ENCODE results near the gene TSPAN10. TPM values are rescaled to one million over a fixed set of nuclear protein-coding genes. Genes with fewer than 3 reads are reported as not detected.

Gene TSPAN10
- total RNA-seq, 1 donor from 2014 or later, result 1.1 TPM

DNA sequence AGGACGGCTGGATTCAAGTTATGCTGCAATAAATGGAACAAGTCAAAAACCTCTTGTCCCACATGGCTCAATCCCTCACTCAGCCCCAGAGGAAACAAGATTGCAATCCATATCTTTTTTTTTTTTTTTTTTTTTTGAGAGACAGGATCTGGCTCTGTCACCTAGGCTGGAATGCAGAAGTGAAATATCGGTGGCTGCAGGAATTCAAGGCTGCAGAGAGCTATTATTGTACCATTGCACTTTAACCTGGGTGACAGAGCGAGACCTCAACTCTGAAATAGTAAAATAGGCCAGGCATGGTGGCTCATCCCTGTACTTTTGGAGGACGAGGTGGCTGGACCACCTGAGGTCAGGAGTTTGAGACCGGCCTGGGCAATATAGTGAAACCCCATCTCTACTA, 22.0 kb downstream of the TSPAN10 start:
- ATAC-seq (peak; percentile 34), DNase-seq (no peak)
- no peaks in the 10 kb centered on the region for H3K36me3 ChIP-seq
- no peak overlapping the region for H3K27ac ChIP-seq
- no peaks in the 10 kb centered on the region for H3K4me1 ChIP-seq
- H3K27me3 ChIP-seq, result no peaks in the 10 kb centered on the region
- TF ChIP-seq, protein P1, sequence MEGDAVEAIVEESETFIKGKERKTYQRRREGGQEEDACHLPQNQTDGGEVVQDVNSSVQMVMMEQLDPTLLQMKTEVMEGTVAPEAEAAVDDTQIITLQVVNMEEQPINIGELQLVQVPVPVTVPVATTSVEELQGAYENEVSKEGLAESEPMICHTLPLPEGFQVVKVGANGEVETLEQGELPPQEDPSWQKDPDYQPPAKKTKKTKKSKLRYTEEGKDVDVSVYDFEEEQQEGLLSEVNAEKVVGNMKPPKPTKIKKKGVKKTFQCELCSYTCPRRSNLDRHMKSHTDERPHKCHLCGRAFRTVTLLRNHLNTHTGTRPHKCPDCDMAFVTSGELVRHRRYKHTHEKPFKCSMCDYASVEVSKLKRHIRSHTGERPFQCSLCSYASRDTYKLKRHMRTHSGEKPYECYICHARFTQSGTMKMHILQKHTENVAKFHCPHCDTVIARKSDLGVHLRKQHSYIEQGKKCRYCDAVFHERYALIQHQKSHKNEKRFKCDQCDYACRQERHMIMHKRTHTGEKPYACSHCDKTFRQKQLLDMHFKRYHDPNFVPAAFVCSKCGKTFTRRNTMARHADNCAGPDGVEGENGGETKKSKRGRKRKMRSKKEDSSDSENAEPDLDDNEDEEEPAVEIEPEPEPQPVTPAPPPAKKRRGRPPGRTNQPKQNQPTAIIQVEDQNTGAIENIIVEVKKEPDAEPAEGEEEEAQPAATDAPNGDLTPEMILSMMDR (IDR thresholded peaks at IDR 0.05), result no peak
- intact Hi-C loops (cut with DNase I), result no loop called here
- H3K9me3 ChIP-seq, result no peaks in the 10 kb centered on the region
- no peak overlapping the region for H3K4me3 ChIP-seq

DNA sequence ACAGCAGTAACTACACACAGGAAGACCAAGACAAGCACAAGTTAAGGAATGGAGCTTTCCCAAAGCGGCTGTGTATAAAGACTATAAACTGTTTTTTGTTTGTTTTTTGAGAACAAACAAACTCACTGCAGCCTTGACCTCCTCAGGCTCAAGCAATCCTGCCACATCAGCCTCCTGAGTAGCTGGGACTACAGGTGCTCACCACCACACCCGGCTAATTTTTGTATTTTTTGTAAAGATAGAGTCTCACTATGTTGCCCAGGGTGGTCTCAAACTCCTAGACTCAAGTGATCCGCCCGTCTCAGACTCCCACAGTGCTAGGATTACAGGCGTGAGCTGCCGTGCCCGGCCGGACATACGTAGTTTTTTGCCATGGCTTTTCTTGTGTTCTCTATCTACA, 23.4 kb downstream of the TSPAN10 start:
- intact Hi-C loops (cut with DNase I), result no loop called here

DNA sequence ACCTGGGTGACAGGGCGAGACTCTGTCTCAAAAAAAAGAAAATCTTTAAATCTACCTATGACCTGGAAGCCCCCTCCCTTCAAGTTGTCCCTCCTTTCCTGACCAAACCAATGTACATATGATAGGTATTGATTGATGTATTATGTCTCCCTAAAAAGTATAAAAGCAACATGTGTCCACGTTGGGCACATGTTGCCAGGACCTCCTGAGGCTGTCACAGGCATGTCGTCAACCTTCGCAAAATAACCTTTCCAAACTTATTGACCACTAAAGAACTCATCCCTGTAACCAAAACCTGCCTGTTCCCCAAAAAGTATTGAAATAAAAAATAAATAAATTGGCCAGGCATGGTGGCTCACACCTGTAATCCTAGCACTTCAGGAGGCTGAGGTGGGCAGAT, 25.0 kb downstream of the TSPAN10 start:
- H3K27ac ChIP-seq, result no peak overlapping the region
- no peak overlapping the region for H3K4me3 ChIP-seq
- H3K36me3 ChIP-seq, result no peaks in the 10 kb centered on the region
- DNase-seq, result no peak
- no peak for ATAC-seq
- peaks cover 13% of the 10 kb centered on the region for H3K4me1 ChIP-seq
- intact Hi-C loops (cut with DNase I), result no loop called here
- no peaks in the 10 kb centered on the region for H3K9me3 ChIP-seq
- H3K27me3 ChIP-seq, result no peaks in the 10 kb centered on the region
- TF ChIP-seq, protein P1 (IDR thresholded peaks at IDR 0.05), result no peak

More for the DNA sequence above, 23.4 kb downstream of the TSPAN10 start:
- DNase-seq (no peak), ATAC-seq (no peak)
- Histone ChIP-seq H3K4me3 (no peak overlapping the region), H3K27me3 (no peaks in the 10 kb centered on the region), H3K9me3 (no peaks in the 10 kb centered on the region), H3K27ac (no peak overlapping the region), H3K4me1 (peaks cover 8% of the 10 kb centered on the region), H3K36me3 (no peaks in the 10 kb centered on the region)
- TF ChIP-seq, protein P1 (IDR thresholded peaks at IDR 0.05), result no peak

DNA sequence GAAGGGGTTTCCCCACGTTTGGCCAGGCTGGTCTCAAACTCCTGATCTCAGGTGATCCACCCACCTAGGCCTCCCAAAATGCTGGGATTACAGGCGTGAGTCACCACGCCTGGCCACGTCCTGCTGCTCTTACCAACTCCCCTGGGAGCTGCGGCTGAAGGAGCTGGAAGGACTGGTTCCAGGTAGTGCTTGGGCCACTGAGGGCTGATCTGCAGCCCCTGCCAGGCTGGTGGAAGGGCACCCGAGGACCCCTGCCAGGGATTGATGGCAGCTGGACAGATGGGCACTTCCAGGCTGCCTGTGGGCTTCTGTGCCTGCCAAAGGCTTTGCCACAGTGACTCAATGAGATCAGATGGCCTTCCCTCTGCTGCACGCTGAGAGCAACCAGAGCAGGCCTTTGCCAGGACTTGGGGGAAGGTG, 27.1 kb downstream of the TSPAN10 start:
- H3K4me3 ChIP-seq, result no peak overlapping the region
- H3K4me1 ChIP-seq, result peaks cover 25% of the 10 kb centered on the region
- TF ChIP-seq, protein P1 (IDR thresholded peaks at IDR 0.05), result no peak
- H3K9me3 ChIP-seq, result no peaks in the 10 kb centered on the region
- H3K36me3 ChIP-seq, result peaks cover 6% of the 10 kb centered on the region
- intact Hi-C loops (cut with DNase I), result no loop called here
- DNase-seq (no peak), ATAC-seq (no peak)
- no peak overlapping the region for H3K27ac ChIP-seq
- no peaks in the 10 kb centered on the region for H3K27me3 ChIP-seq

DNA sequence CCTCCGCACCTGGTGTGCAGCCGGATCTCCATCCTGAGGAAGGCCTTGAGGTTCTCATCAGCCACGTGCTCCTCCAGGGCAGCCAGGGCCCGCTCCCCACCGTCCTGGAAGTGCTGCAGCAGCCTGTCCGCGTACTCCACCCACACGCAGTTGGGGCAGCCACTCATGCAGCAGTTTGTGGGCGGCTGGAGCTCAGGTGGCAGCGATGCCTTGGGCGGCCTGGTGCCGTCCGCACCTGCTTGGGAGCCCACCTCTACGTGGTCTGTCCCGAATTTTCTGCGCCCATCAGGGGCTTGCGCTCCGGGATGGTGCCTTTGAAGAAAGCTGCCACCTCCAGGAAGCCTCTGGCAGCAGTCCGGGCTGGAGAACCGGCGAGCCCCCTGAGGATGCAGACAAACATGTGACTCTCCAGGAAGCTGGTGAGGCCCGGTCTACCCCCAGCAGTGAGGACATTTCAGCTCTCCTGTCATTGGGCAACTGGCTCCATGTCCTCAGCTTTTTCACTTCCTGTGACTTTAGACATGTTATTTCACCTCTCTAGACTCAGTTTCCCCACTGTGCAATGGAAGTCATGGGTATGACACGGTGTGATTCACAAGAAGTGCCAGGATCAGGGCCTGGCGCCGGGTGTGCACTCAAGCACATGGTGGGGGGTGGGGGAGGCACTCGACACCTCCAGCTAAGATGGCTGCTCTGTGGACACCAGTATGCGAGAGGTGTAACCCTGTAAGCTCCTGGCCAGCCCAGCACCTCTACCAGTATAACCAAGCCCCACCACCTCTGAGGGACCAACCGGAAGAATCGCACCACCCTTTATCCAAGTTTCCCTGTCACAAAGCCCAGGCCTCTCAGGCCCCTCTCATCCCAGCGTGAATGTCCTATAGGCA, 28.5 kb downstream of the TSPAN10 start:
- no peaks in the 10 kb centered on the region for H3K27me3 ChIP-seq
- DNase-seq (peak; percentile 78), ATAC-seq (peak; percentile 45)
- intact Hi-C loops (cut with DNase I), result no loop called here
- peaks cover 17% of the 10 kb centered on the region for H3K36me3 ChIP-seq
- H3K27ac ChIP-seq, result peak overlapping the region; percentile 92
- H3K4me1 ChIP-seq, result peaks cover 25% of the 10 kb centered on the region
- no peaks in the 10 kb centered on the region for H3K9me3 ChIP-seq
- TF ChIP-seq, protein P1 (IDR thresholded peaks at IDR 0.05), result no peak
- H3K4me3 ChIP-seq, result peak overlapping the region; percentile 99

Measured in upper lobe of right lung (tissue), 1 donor.